Stimulated activated CD4-positive, alpha-beta T cell treated with anti-CD3 and anti-CD28 coated beads, Interleukin-1b, Interleukin-23, amount 100 ng/mL, for 48 hours (primary cell): Measurements from ENCODE around the gene STK32C.

Source experiments
- DNase-seq: peaks from one replicate; pipeline ENCODE4 v3.0.0-alpha.2; 2020

The STK32C gene

DNA sequence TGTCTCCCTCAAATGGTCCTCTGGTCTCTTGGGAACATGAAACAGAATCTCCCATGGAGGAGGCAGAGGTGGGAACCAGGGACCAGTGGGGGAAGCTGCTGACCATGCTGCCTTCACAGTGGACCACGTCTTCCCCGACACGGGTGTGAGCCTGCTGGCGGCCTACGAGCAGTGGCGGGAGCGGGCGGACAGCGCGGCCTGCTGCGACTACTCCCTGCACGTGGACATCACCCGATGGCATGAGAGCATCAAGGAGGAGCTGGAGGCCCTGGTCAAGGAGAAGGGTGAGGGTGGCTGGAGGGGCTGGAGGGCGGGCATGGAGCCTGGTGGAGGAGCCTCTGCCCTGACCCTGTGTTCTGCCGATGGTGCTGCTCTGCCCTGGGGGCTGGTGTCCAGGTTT, 113.0 kb downstream of the STK32C start:
- DNase-seq: no peak

DNA sequence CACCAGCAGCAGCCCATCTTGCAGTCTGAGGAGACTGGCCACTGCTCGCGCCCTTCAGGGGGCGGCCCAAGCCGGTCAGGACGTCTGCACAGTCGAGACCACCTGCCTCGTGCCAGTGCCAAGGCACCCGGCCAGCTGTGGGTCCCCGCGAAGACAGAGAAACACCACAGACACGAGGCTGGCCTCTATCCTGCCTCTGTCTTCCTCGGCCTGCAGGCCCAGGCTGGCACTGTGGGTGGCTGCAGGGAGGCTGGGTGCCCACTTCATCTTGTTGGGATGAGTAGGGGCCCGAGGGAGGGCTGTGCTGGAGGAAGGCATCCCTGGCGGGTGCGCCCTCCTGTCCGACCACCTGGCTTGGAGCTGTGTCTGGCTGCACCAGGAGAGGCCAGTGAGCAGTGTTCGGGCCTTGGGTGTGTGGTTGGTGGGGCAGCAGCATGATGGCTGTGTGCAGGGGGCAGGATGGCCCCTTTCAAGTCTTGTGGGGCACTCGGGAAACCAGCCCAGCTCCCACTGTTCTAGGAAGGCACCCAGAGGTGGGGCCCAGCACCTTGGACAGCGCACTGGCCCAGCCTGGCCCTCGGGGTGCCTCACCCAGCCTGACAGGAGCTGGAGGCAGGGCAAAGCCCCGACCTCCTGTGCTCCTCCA, 113.7 kb downstream of the STK32C start:
- no peak for DNase-seq

DNA sequence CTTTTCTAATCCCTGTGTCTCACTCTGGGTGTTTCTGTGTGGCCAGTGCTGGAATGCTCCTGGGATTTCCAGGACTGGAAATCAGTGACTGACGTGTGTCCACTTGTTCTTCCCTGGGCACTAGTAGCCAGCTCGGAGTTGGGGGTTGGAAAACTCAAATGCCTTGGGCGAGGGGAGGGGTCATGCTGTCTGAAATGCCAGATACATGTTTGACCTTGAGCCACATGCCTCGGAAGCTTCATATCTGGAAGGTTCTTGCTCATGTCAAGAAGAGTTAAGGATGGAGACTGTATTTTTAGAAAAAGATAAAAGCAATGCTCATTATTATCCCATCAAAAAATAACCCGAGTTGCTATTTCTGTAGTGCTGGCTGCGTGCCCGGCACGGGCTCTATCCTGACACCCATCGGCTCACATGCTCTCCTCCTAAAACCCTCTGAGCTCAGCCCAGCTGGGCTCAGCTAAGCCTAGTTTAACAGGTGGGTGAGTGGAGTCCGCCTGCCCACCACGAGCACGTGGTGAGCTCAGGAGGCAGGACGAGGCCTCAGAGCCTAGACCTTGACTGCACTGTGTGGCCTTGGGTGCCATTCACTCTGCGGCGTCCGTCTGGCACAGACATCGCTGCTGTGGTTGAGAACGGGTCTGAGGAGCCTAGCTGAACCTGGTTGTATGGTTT, 114.6 kb downstream of the STK32C start:
- DNase-seq: no peak

DNA sequence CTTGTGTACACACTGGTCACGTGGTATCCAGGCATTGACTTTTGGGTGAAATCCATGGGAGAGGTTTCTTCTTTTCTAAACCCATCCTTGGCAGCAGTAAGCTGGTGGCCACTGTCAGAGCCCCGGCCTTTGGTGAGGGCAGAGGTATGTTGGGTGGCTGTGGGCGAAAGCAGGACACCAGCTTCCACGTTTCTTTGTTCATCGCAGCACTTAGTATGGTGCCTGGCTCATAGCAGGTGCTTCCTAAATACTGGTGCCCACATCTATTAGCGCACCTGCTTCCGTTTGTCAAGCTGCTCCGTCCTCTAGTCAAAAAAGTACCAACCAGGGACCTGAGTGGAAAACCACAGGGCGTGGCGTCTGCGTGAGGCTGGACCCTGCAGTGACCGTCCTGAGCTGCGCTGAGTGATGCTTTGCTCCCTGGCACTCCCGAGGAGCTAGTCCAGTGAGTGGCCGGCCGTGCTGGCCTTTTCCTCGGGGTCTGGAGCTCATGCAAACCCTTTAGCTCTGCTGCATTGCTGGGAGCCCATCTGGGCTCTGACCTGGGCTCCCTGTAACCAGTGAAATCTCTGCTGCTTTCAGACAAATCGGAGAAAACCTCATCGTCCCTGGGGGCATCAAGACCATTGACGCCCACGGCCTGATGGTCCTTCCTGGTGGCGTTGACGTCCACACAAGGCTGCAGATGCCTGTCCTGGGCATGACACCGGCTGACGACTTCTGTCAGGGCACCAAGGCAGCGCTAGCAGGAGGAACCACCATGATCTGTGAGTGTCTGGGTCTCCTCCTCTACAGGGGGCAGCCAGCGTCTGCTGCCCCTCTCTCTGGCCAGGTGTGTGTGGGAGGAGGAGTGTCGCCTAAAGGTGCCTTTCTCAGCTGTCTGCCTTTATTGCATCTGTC, 115.4 kb downstream of the STK32C start:
- DNase-seq: no peak

DNA sequence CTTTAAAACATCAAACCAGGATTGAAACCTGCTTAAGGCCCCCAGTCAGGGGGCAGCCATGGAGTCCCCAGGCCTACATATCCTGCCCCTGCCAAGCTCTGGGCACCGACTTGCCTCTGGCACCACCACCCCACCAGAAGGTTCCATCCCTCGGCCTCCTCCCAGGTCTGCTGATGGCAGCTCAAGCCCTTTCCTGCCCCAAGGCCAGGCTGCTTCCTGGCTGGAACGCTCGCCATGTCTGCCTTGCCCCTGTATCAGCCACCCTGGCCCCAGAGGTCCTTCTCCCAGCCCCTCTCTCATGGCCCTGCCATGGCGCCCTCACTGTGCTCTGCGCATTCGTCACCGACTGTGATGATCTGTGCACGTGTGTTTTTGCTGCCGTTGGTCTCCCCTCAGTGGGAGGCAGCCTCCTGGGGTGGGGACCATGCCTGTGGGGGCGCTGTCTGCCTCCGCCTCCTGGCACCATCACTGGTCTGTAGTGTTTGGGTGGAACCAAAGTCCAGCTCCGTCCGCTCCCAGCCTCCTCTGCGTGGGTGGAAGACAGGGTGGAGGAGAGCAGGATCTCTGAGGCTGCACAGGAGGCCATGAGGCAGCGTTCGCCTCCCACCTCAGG, 117.8 kb downstream of the STK32C start:
- no peak for DNase-seq

DNA sequence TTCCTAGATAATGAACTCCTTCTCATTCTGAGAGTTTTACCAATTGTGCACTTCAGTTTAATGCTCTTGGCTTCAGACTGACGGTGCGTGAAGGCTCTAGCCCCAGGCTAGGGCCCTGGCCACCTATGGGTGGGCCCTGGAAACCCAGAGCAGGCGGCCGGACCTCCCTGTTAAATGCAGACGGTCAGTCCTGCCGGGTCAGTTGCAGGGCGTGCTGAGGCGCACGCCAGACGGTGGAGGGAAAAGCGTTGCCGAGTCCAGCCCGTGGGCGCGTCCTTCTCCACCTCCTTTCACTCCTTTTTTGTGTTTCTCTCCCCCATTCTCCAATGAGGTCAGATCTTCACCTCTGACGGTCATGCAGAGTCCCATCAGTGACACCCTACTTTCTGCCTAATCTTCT, 118.7 kb downstream of the STK32C start:
- DNase-seq: no peak

DNA sequence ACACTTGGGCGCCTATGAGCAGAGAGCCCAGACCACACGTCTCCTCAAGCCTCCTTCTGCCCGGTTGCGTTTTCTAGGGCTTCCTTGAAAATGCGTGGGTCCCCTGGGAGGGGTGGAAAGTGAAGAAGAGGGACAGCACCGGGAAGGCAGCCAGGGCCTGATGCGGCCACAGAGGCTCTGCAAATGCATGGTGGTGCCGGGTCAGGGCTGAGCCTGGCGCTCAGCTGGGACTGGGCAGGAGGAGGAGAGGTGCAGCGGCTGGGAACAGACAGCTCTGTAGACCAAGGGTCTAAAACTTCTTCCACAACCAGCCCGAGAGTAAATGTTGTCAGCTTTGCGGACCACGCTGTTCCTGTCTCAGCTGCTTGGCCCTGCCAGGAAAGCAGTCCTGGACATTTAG, 119.4 kb downstream of the STK32C start:
- no peak for DNase-seq

DNA sequence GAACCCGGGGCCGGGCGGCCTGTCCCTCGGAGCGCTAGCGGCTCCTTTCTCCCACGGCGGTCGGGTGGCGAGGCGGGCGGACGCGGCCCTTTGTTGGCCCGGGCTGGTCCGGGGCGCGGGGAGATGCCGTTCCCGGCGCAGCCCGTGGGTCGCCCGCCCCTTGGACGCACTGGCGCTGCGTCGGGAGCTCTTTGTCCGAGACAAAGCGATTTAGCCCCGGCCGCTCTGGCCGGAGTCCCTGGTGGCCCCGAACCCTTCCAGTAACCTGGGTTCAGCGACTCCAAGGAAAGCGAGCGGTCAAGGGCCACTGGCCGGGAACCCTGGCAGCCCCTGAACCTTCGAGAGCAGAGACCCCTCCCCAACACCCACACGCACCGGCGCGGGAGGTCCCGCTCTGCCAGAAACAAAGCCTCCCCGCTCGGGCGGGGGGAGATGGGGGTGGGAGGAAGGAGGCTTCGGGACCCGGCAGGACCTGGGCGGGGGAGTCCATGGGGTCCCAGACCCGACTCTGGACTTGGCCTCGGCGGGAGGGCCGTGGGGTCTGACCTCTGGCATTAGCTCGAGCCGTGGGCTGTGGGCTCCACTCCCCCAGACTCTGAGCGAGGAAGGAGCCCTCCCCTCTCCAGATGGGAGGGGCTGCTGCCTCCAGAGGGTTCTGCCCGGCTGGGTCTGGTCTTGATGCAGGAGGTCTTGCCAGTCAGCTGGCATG, 120.2 kb downstream of the STK32C start:
- DNase-seq: no peak

- no peak for DNase-seq
These were observed 121.0 kb downstream of the STK32C start, which contains the start of gene DPYSL4 for GRCh38 chr10:132186488-132187429. Gene DPYSL4, plus strand, starts transcription at chr10:132186948. Its CDS starts 116 bp downstream, at chr10:132187064.

DNA sequence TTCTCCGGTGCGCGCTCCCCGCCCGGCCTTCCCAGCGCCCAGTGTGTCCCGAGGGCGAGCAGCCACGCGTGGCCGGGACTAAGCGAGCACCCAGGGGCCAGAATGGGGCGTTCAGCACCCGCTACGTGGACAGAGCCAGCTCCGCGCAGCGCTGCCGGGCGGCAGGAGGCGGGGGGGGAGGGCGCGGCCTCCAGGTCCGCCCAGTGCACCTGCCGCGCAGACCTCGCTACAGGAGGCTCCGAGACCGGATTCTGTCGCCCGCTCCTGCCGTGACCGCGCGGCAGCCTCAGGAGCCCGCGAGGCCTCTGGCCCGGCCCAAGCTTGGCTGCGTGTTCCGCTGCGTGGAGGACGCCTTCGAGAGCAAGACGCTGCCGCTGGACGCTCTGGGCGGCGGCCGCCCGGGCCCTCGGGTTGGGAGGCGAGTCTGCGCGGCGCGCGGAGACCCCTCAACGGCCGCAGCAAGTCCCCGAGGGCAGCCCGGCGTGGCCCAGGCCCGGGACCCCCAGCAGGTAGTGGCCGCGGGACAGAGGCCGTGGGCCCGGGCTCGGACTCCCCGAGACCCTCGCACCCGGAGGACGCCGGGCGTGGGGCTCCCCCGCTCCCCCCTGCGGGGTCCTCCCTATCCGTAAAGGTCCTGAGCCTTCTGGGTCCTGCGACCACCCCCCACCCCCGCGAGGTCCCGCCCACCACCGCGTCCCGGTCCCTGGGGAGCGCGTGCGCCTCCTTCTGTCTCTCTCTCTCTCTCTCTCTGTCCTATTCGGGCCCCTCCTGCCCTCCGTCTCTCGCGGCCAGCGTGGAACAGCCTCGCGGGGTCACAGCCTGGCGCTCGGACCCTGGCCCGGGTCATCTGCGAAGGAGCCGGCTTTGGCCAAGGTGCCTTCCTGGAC, 121.9 kb downstream of the STK32C start:
- DNase-seq: peak; percentile 61

DNA sequence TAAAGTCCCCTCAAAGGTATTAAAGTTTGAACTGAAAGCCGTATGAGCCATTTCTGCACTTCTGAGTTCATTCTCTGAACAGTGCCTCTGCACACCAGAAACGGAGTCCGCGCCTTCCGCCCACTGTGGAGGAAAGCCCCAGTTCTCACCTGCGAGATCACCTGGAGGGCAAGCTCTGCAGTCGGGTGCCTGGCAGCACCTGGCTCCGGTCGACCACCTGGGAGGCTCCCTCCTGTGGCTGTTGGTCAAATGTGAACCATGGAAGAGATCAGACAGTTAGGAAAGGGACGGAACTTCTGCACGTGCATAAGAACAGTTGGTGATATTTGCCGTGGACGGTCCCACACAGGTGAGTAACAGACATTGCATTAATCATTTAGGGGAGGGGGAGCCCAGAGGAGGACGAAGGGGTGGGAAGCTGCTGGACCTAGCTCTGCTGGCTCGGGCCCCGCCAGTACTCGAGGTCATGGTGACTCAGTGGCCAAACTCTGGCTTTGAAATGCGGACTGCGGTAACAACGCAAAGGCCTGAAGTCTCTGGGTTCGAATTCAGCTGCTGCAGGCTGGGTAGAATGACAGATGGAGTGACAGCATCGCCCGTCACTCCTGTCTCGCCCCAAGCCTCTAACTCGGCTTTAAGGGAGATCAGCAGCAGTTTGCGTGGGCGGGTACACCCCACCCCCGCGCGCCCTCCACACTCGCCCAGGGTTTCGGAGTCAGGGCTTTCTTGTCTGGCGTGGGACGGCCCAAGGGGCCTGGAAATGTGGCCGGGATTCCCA, 122.7 kb downstream of the STK32C start:
- DNase-seq: no peak

GRCh38 chr10:132183046-132183445, 124.7 kb downstream of the STK32C start:
- DNase-seq: no peak

DNA sequence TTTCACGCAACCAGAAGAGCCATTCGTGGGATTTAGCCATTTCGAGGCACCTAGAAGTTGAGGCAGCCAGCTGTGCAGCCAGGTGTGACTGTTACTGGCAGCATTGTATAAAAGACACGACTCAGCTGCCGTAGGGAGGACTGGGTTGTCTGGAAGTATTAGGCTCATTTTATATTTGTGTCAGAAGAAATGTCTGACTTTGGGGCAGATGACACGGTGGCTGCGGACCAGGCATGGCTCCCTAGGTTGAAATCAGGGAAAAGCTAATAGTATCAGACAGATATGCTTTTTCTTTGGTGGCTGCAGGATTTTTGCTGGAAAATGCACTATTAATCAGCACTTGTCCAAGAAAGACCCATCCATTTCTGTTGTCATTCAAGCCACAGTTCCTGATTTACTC, 125.2 kb downstream of the STK32C start:
- DNase-seq: no peak

DNA sequence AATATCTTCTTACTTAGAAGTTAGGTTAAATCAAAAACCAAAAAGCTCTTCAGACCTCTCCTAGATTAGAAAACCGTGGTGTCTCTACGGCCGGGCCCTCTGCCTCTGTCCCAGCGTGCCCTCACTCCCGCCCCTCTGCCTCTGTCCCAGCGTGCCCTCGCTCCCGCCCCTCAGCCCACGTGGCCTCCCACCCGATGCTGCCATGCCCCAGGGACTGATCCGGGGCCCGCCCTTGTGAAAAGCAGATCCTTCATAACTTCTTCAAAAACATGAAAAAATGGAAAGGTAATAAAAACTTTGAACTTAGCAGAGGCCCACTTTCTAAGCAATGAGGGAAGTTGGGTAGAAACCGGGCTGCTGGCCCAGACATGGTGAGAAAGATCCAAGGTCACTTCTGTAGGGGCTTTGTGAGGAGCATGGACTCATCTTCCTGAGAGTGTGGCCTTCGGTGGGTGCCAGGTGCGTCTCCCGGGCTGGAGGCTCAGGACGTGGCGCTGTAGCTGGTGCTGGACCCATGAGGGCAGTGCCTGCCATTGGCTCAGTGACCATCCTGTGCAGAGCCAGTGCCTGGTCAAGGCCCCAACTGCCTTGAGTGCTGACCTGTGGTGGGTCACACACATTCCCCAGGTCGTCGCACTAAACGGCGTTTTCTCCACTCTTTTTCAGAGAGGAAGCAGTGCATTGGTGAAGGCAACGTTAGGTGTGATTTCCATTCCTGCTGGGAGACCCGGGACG, 125.9 kb downstream of the STK32C start:
- no peak for DNase-seq

DNA sequence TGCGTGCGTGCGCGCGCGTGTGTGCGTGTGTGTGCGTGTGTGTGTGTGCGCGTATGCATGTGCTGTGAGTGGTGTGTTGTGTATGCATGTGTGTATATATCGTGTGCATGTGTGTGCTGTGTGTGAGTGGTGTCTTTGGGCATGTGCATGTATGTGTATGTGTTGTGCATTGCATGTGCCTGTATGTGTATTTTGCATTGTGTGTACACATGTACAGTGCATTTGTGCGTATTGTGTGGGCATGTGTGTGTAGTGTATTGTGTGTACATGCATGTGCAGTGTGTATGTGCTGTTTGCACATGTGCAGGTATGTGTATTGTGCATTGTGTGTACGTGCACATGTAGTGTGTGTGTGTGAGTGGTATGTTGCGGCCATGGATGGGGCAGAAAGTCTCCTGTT, 127.0 kb downstream of the STK32C start:
- no peak for DNase-seq

- no peak for DNase-seq
These were observed 128.0 kb downstream of the STK32C start for GRCh38 chr10:132179551-132180392.

GRCh38 chr10:132178672-132179545, 128.8 kb downstream of the STK32C start:
- no peak for DNase-seq
